B cell (primary cell): ENCODE results near the gene TRIM65. TPM values are rescaled to one million over a fixed set of nuclear protein-coding genes. Genes with fewer than 3 reads are reported as not detected.

Experiments
- ATAC-seq: fragments of 200-7000 bp; cut with Tn5 transposase; one replicate; pipeline ENCODE4 v1.10.0; 2021; ENCODE audit warnings: low read depth, mild to moderate bottlenecking, moderate number of reproducible peaks, moderate library complexity
- CTCF ChIA-PET: fragments of 350-600 bp; sonication (Branson Sonifier 250); formaldehyde crosslinking; loops from one replicate; lab custom pipeline; 2021; ENCODE audit warnings: antibody characterized with exemption, inconsistent platforms; lab: Charles Lee
- POLR2A ChIA-PET: fragments of 350-600 bp; sonication (Branson Sonifier 250); formaldehyde crosslinking; loops from one replicate; lab custom pipeline; 2021; ENCODE audit warnings: antibody characterized with exemption; lab: Charles Lee
- DNase-seq: peaks from one replicate; pipeline ENCODE4 v3.0.0; 2013
- H2AFZ ChIP-seq: 2 replicates; pipeline ENCODE4 v1.6.1; 2012; ENCODE audit warnings: mild to moderate bottlenecking, low read depth, low read length; ENCODE audit not compliant: insufficient read depth, poor library complexity, severe bottlenecking
- H3K27ac ChIP-seq, 2 donors: 1 replicate in 1 of 2; 2 replicates in 1 of 2; pipeline ENCODE4 v1.5.1; 2012 to 2013; ENCODE audit warnings: low read length in 2 of 2, mild to moderate bottlenecking in 2 of 2, moderate library complexity in 1 of 2
- H3K27me3 ChIP-seq, 4 experiments: fragments of 200-600 bp in 1 of 4; sonication (generic) in 1 of 4; replicated peaks in 1 of 4; 1 replicate in 2 of 4; 2 replicates in 2 of 4; pipeline versions ENCODE4 v1.6.1 to v1.7.0; 2013 to 2016; ENCODE audit warnings: low read length in 3 of 4, mild to moderate bottlenecking in 2 of 4, mixed read lengths in 1 of 4, moderate library complexity in 1 of 4; ENCODE audit not compliant: insufficient read depth in 4 of 4, control insufficient read depth in 3 of 4; ENCODE audit errors: control extremely low read depth in 1 of 4
- H3K36me3 ChIP-seq, 2 experiments: replicated peaks in 1 of 2; 1 replicate in 1 of 2; 2 replicates in 1 of 2; pipeline versions ENCODE4 v1.6.1 to v1.7.1; 2013; ENCODE audit warnings: low read length in 1 of 2; ENCODE audit not compliant: insufficient read depth in 2 of 2, control insufficient read depth in 1 of 2; ENCODE audit errors: control extremely low read depth in 1 of 2, extremely low read depth in 1 of 2
- H3K4me1 ChIP-seq, 2 donors: fragments of 200-600 bp in 1 of 2; sonication (generic) in 1 of 2; 1 replicate in 1 of 2; 2 replicates in 1 of 2; pipeline versions ENCODE4 v1.5.1 to v1.6.1; 2013 to 2017; ENCODE audit warnings: low read length in 2 of 2; ENCODE audit not compliant: control insufficient read depth in 2 of 2, insufficient read depth in 2 of 2
- H3K4me2 ChIP-seq: replicated peaks from 2 replicates; pipeline ENCODE3; 2012; ENCODE audit warnings: mild to moderate bottlenecking, low read depth, low read length; ENCODE audit not compliant: poor library complexity, severe bottlenecking
- H3K4me3 ChIP-seq, 5 experiments: fragments of 200-600 bp in 1 of 5; sonication (generic) in 1 of 5; 1 replicate in 3 of 5; 2 replicates in 2 of 5; pipeline versions ENCODE4 v1.5.1 to v1.7.0; 2011 to 2016; ENCODE audit warnings: low read length in 4 of 5, mild to moderate bottlenecking in 4 of 5, low read depth in 2 of 5, control low read depth in 1 of 5, moderate library complexity in 1 of 5; ENCODE audit not compliant: insufficient read depth in 1 of 5; ENCODE audit errors: control extremely low read depth in 1 of 5, extremely low read depth in 1 of 5
- H3K79me2 ChIP-seq: fragments of 200-600 bp; sonication (generic); one replicate; pipeline ENCODE4 v1.6.0; 2016; ENCODE audit warnings: low read length; ENCODE audit not compliant: control insufficient read depth, insufficient read depth
- H3K9ac ChIP-seq: fragments of 200-600 bp; sonication (generic); 2 replicates; pipeline ENCODE4 v1.6.1; 2017; ENCODE audit warnings: mild to moderate bottlenecking, low read length, moderate library complexity
- H3K9me3 ChIP-seq, 3 donors: one replicate each; pipeline versions ENCODE4 v1.6.1 to v1.7.1; 2013; ENCODE audit warnings: low read length in 2 of 3; ENCODE audit not compliant: control insufficient read depth in 2 of 3, insufficient read depth in 1 of 3; ENCODE audit errors: control extremely low read depth in 1 of 3
- H4K20me1 ChIP-seq: 2 replicates; pipeline ENCODE4 v1.6.0; 2012; ENCODE audit warnings: mild to moderate bottlenecking, low read length; ENCODE audit not compliant: insufficient read depth, control insufficient read depth, poor library complexity, severe bottlenecking
- H3K27ac Mint-ChIP-seq: one replicate; pipeline ENCODE4 v1.8.0; 2021; ENCODE audit warnings: mixed read lengths
- H3K27me3 Mint-ChIP-seq: one replicate; pipeline ENCODE4 v1.8.0; 2021; ENCODE audit warnings: mixed read lengths
- H3K4me1 Mint-ChIP-seq: one replicate; pipeline ENCODE4 v1.8.0; 2021; ENCODE audit warnings: mixed read lengths
- H3K4me3 Mint-ChIP-seq: one replicate; pipeline ENCODE4 v1.8.0; 2021; ENCODE audit warnings: mixed read lengths
- H3K9me3 Mint-ChIP-seq: one replicate; pipeline ENCODE4 v1.8.0; 2022; ENCODE audit warnings: mixed read lengths; ENCODE audit not compliant: insufficient read depth
- CTCF ChIP-seq: fragments of 200-600 bp; IDR thresholded peaks from one replicate; pipeline ENCODE4 v1.8.0; 2022; ENCODE audit warnings: antibody characterized with exemption, mild to moderate bottlenecking
- EZH2 ChIP-seq: IDR thresholded peaks from 2 replicates; pipeline ENCODE4 v1.6.1; 2012; ENCODE audit warnings: borderline replicate concordance, low read depth, mild to moderate bottlenecking, moderate library complexity, low read length; ENCODE audit not compliant: insufficient read depth, poor library complexity, severe bottlenecking
- WGBS: methylation state at CpG from one replicate; pipeline ENCODE4 v1.1.5; 2013; ENCODE audit warnings: missing lambda C conversion rate; ENCODE audit not compliant: insufficient coverage; 5-methylcytosine and 5-hydroxymethylcytosine counted together
- intact Hi-C: fragments of 100-400 bp; cut with micrococcal nuclease; formaldehyde crosslinking; loops from one replicate; pipeline ENCODE4 v1.10.0; 2022
- polyA plus RNA-seq: library from polyadenylated mRNA; depleted of rRNA; stranded (reverse); fragments of >200 nt; gene quantifications from 2 replicates; pipeline ENCODE4 v1.2.3, GENCODE V29; 2012
- total RNA-seq, 2 donors: library from RNA; stranded (reverse); fragments of 120-200 nt in 1 of 2; gene quantifications; 1 replicate in 1 of 2; 2 replicates in 1 of 2; pipeline versions ENCODE4 v1.2.3 to v1.2.4, GENCODE V29; 2013 to 2022

The TRIM65 gene
- total and polyA plus RNA-seq, 2 donors (not counting 1 experiment from before 2014, with no cell fraction given), result 16.8 to 40.7 TPM

GRCh38 chr17:75849724-75850123 is 47.0 kb downstream of the TRIM65 start:
- Histone ChIP-seq H2AFZ (no peak overlapping the region), H3K36me3 (peaks cover 7 to 62% of the 10 kb centered on the region in 2 experiments), H3K4me2 (no peak overlapping the region), H3K27me3 (no peaks in the 10 kb centered on the region), H3K79me2 (peaks cover 51% of the 10 kb centered on the region), H3K4me1 (peaks cover 18 to 37% of the 10 kb centered on the region in 2 donors), H3K4me3 (no peak overlapping the region), H3K9me3 (no peaks in the 10 kb centered on the region), H3K27ac (no peak overlapping the region), H4K20me1 (peaks cover 18% of the 10 kb centered on the region), H3K9ac (no peak overlapping the region)
- TF ChIP-seq EZH2, result no peak
- TF ChIP-seq CTCF, result no peak
- H3K27me3 Mint-ChIP-seq, result no peaks in the 10 kb centered on the region
- no peaks in the 10 kb centered on the region for H3K9me3 Mint-ChIP-seq
- ChIA-PET POLR2A (interaction anchor here (1.2 kb wide), 1 partner anchor 73 kb away, joined by 4 read pairs; no protein-coding TSS in a partner anchor), CTCF (interaction anchor here (0.5 to 7.2 kb wide), 7 partner anchors 10 to 175 kb away, joined by 3 to 50 read pairs (median 5); partner anchors contain the start of genes GALK1 and TRIM47)
- 95% methylated on average over 9 of the region's 9 CpGs for WGBS
- H3K27ac Mint-ChIP-seq, result no peak overlapping the region
- peaks cover 36% of the 10 kb centered on the region for H3K4me1 Mint-ChIP-seq
- DNase-seq (no peak), ATAC-seq (no peak)
- intact Hi-C loops, result loop anchor here (10.0 kb wide), 2 partner anchors 155 to 185 kb away; partner anchors contain the start of genes CDK3, RECQL5 and SAP30BP
- H3K4me3 Mint-ChIP-seq, result no peak overlapping the region

GRCh38 chr17:75849279-75849646 is 47.5 kb downstream of the TRIM65 start:
- no peak overlapping the region for H2AFZ ChIP-seq
- H3K79me2 ChIP-seq, result peaks cover 51% of the 10 kb centered on the region
- H3K27me3 ChIP-seq, result no peaks in the 10 kb centered on the region
- intact Hi-C loops, result loop anchor here (10.0 kb wide), 1 partner anchor 156 kb away; the partner anchor contains the start of gene CDK3
- over 99% methylated on average over 11 of the region's 11 CpGs for whole genome bisulfite sequencing
- peaks cover 18% of the 10 kb centered on the region for H4K20me1 ChIP-seq
- no peak overlapping the region for H3K9ac ChIP-seq
- Mint-ChIP-seq H3K27ac (no peak overlapping the region), H3K9me3 (no peaks in the 10 kb centered on the region), H3K4me3 (no peak overlapping the region), H3K4me1 (peaks cover 32% of the 10 kb centered on the region), H3K27me3 (no peaks in the 10 kb centered on the region)
- CTCF ChIA-PET, result interaction anchor here (0.5 to 7.2 kb wide), 8 partner anchors 11 to 175 kb away, joined by 3 to 50 read pairs (median 4); partner anchors contain the start of genes GALK1 and TRIM47
- POLR2A ChIA-PET, result interaction anchor here (1.2 kb wide), 1 partner anchor 72 kb away, joined by 4 read pairs; no protein-coding TSS in a partner anchor
- H3K4me3 ChIP-seq, result no peak overlapping the region
- no peak overlapping the region for H3K27ac ChIP-seq
- DNase-seq, result no peak
- ATAC-seq, result no peak
- peaks cover 7 to 62% of the 10 kb centered on the region in 2 experiments for H3K36me3 ChIP-seq
- H3K4me1 ChIP-seq, result peaks cover 15 to 37% of the 10 kb centered on the region in 2 donors
- H3K4me2 ChIP-seq, result no peak overlapping the region
- no peaks in the 10 kb centered on the region for H3K9me3 ChIP-seq
- TF ChIP-seq CTCF (no peak), EZH2 (no peak)
